Neuron (in vitro differentiated cells): ENCODE results near the gene HIPK3.

Experiments used
- H2AFZ ChIP-seq: one replicate; pipeline ENCODE4 v1.6.1; 2013; ENCODE audit warnings: low read depth, mild to moderate bottlenecking, inconsistent platforms, low read length, moderate library complexity
- H3K27me3 ChIP-seq: one replicate; pipeline ENCODE4 v1.6.1; 2013; ENCODE audit warnings: low read length; ENCODE audit not compliant: insufficient read depth
- H3K36me3 ChIP-seq: one replicate; pipeline ENCODE4 v1.6.1; 2013; ENCODE audit warnings: low read length; ENCODE audit not compliant: insufficient read depth
- H3K4me1 ChIP-seq: one replicate; pipeline ENCODE4 v1.6.1; 2013; ENCODE audit warnings: low read length; ENCODE audit not compliant: insufficient read depth
- H3K4me3 ChIP-seq: 2 replicates; pipeline ENCODE4 v1.5.1; 2013; ENCODE audit warnings: mild to moderate bottlenecking, low read length, moderate library complexity
- H3K9me3 ChIP-seq: one replicate; pipeline ENCODE4 v1.6.1; 2013; ENCODE audit warnings: low read length

Gene HIPK3

GRCh38 chr11:33383920-33384209, 126.7 kb downstream of the HIPK3 start:
- Histone ChIP-seq H3K9me3 (peaks cover 3% of the 10 kb centered on the region), H2AFZ (no peak overlapping the region), H3K4me3 (no peak overlapping the region), H3K4me1 (no peaks in the 10 kb centered on the region), H3K36me3 (no peaks in the 10 kb centered on the region), H3K27me3 (no peaks in the 10 kb centered on the region)

- Histone ChIP-seq H2AFZ (no peak overlapping the region), H3K4me1 (no peaks in the 10 kb centered on the region), H3K4me3 (no peak overlapping the region), H3K27me3 (no peaks in the 10 kb centered on the region), H3K9me3 (peaks cover 3% of the 10 kb centered on the region), H3K36me3 (no peaks in the 10 kb centered on the region)
Measured at GRCh38 chr11:33384220-33384619, 127.0 kb downstream of the HIPK3 start.

- Histone ChIP-seq H3K4me3 (no peak overlapping the region), H3K27me3 (no peaks in the 10 kb centered on the region), H3K9me3 (peaks cover 3% of the 10 kb centered on the region), H3K36me3 (no peaks in the 10 kb centered on the region), H3K4me1 (no peaks in the 10 kb centered on the region), H2AFZ (no peak overlapping the region)
Measured at GRCh38 chr11:33387581-33387980, 130.4 kb downstream of the HIPK3 start.

- H3K9me3 ChIP-seq: peaks cover 3% of the 10 kb centered on the region
- no peak overlapping the region for H3K4me3 ChIP-seq
- H3K27me3 ChIP-seq: no peaks in the 10 kb centered on the region
- no peak overlapping the region for H2AFZ ChIP-seq
- no peaks in the 10 kb centered on the region for H3K36me3 ChIP-seq
- no peaks in the 10 kb centered on the region for H3K4me1 ChIP-seq
Measured at GRCh38 chr11:33387996-33388395, 130.8 kb downstream of the HIPK3 start.

- Histone ChIP-seq H3K9me3 (peaks cover 3% of the 10 kb centered on the region), H3K4me1 (no peaks in the 10 kb centered on the region), H3K4me3 (no peak overlapping the region), H2AFZ (no peak overlapping the region), H3K36me3 (no peaks in the 10 kb centered on the region), H3K27me3 (no peaks in the 10 kb centered on the region)
Measured at GRCh38 chr11:33388793-33389525, 131.8 kb downstream of the HIPK3 start.

- Histone ChIP-seq H3K27me3 (no peaks in the 10 kb centered on the region), H2AFZ (no peak overlapping the region), H3K4me3 (no peak overlapping the region), H3K4me1 (no peaks in the 10 kb centered on the region), H3K9me3 (peaks cover 3% of the 10 kb centered on the region), H3K36me3 (no peaks in the 10 kb centered on the region)
Measured at GRCh38 chr11:33389635-33390034, 132.5 kb downstream of the HIPK3 start.

- no peak overlapping the region for H3K4me3 ChIP-seq
- no peaks in the 10 kb centered on the region for H3K9me3 ChIP-seq
- H3K36me3 ChIP-seq: no peaks in the 10 kb centered on the region
- H2AFZ ChIP-seq: no peak overlapping the region
- H3K27me3 ChIP-seq: no peaks in the 10 kb centered on the region
- H3K4me1 ChIP-seq: no peaks in the 10 kb centered on the region
Measured at GRCh38 chr11:33390944-33391892, 134.0 kb downstream of the HIPK3 start.

GRCh38 chr11:33391893-33392251, 134.7 kb downstream of the HIPK3 start:
- Histone ChIP-seq H3K27me3 (no peaks in the 10 kb centered on the region), H3K4me3 (no peak overlapping the region), H2AFZ (no peak overlapping the region), H3K36me3 (no peaks in the 10 kb centered on the region), H3K9me3 (no peaks in the 10 kb centered on the region), H3K4me1 (no peaks in the 10 kb centered on the region)

- Histone ChIP-seq H3K27me3 (no peaks in the 10 kb centered on the region), H3K9me3 (no peaks in the 10 kb centered on the region), H2AFZ (no peak overlapping the region), H3K4me3 (no peak overlapping the region), H3K36me3 (no peaks in the 10 kb centered on the region), H3K4me1 (no peaks in the 10 kb centered on the region)
Measured at GRCh38 chr11:33394431-33395109, 137.4 kb downstream of the HIPK3 start.

GRCh38 chr11:33396361-33396760, 139.2 kb downstream of the HIPK3 start:
- Histone ChIP-seq H3K36me3 (no peaks in the 10 kb centered on the region), H3K4me3 (no peak overlapping the region), H3K4me1 (no peaks in the 10 kb centered on the region), H3K9me3 (no peaks in the 10 kb centered on the region), H3K27me3 (no peaks in the 10 kb centered on the region), H2AFZ (no peak overlapping the region)

- Histone ChIP-seq H3K36me3 (no peaks in the 10 kb centered on the region), H2AFZ (no peak overlapping the region), H3K27me3 (no peaks in the 10 kb centered on the region), H3K4me3 (no peak overlapping the region), H3K9me3 (no peaks in the 10 kb centered on the region), H3K4me1 (no peaks in the 10 kb centered on the region)
Measured at GRCh38 chr11:33399421-33399820, 142.2 kb downstream of the HIPK3 start.

GRCh38 chr11:33402066-33402465, 144.9 kb downstream of the HIPK3 start:
- Histone ChIP-seq H3K27me3 (no peaks in the 10 kb centered on the region), H3K4me3 (no peak overlapping the region), H3K36me3 (no peaks in the 10 kb centered on the region), H2AFZ (no peak overlapping the region), H3K4me1 (no peaks in the 10 kb centered on the region), H3K9me3 (no peaks in the 10 kb centered on the region)

- Histone ChIP-seq H3K4me3 (no peak overlapping the region), H3K4me1 (no peaks in the 10 kb centered on the region), H3K27me3 (no peaks in the 10 kb centered on the region), H3K9me3 (no peaks in the 10 kb centered on the region), H3K36me3 (no peaks in the 10 kb centered on the region), H2AFZ (no peak overlapping the region)
Measured at GRCh38 chr11:33403344-33403743, 146.2 kb downstream of the HIPK3 start.
